K562 (cell line): ENCODE results near the gene DCP2. TPM values are rescaled to one million over a fixed set of nuclear protein-coding genes. Genes with fewer than 3 reads are reported as not detected.

Source experiments
- ARID2 ChIP-seq: fragments of 450-650 bp; IDR thresholded peaks from 2 replicates; pipeline ENCODE4 v1.6.1; 2017; ENCODE audit warnings: antibody characterized with exemption, mild to moderate bottlenecking
- CC2D1A ChIP-seq: fragments of 450-650 bp; IDR thresholded peaks from 2 replicates; pipeline ENCODE4 v1.6.1; 2017; ENCODE audit warnings: mild to moderate bottlenecking
- CREB1 ChIP-seq, 2 experiments: sonication (generic) in 1 of 2; formaldehyde crosslinking in 1 of 2; IDR thresholded peaks; 2 replicates each; pipeline versions ENCODE4 v1.6.1 to v1.8.0; 2012 to 2022; ENCODE audit warnings: inconsistent platforms in 1 of 2, mild to moderate bottlenecking in 1 of 2, missing genetic modification reagents in 1 of 2, moderate library complexity in 1 of 2
- CSDE1 ChIP-seq, 2 experiments: fragments of 450-650 bp; IDR thresholded peaks; 2 replicates each; pipeline ENCODE4 v1.6.1; 2016; ENCODE audit warnings: mild to moderate bottlenecking in 1 of 2
- DPF2 ChIP-seq: fragments of 450-650 bp; IDR thresholded peaks from 2 replicates; pipeline ENCODE4 v1.6.1; 2016
- ELF1 ChIP-seq: fragments of 200-800 bp; sonication (Bioruptor generic); IDR thresholded peaks from 2 replicates; pipeline ENCODE4 v1.6.1; 2016; ENCODE audit warnings: missing genetic modification characterization, missing compliant biosample characterization
- ETV6 ChIP-seq, 3 experiments: fragments of 150-350 bp in 1 of 3; sonication (generic) in 1 of 3; formaldehyde crosslinking in 1 of 3; IDR thresholded peaks; 2 replicates each; pipeline versions ENCODE4 v1.6.1 to v1.8.0; 2014 to 2022; ENCODE audit warnings: borderline replicate concordance in 2 of 3, low read depth in 2 of 3, antibody characterized with exemption in 1 of 3, low read length in 1 of 3, mild to moderate bottlenecking in 1 of 3, missing genetic modification reagents in 1 of 3
- NFXL1 ChIP-seq: fragments of 450-650 bp; formaldehyde crosslinking; IDR thresholded peaks from 2 replicates; pipeline ENCODE4 v1.4.0; 2021; ENCODE audit warnings: mild to moderate bottlenecking
- RBM17 ChIP-seq: fragments of 200-400 bp; formaldehyde crosslinking; IDR thresholded peaks from 2 replicates; pipeline ENCODE4 v1.6.1; 2017; ENCODE audit warnings: low read depth, mild to moderate bottlenecking, low read length, borderline replicate concordance
- REST ChIP-seq, 2 experiments: fragments of 450-650 bp; formaldehyde crosslinking in 1 of 2; IDR thresholded peaks; 2 replicates each; pipeline versions ENCODE4 v1.4.0 to v1.6.1; 2014 to 2020; ENCODE audit warnings: mild to moderate bottlenecking in 2 of 2, borderline replicate concordance in 1 of 2, low read depth in 1 of 2
- RUNX1 ChIP-seq: sonication (generic); IDR thresholded peaks from 2 replicates; pipeline ENCODE4 v1.6.1; 2016; ENCODE audit warnings: antibody characterized with exemption, low read depth
- TFAM ChIP-seq: fragments of 250-450 bp; sonication (Bioruptor Pico); conservative IDR thresholded peaks from 2 replicates; pipeline ENCODE4 v1.5.0; 2021; ENCODE audit warnings: mild to moderate bottlenecking, moderate library complexity
- U2AF2 ChIP-seq: fragments of 200-400 bp; formaldehyde crosslinking; optimal IDR thresholded peaks from 2 replicates; pipeline ENCODE3; 2017; ENCODE audit warnings: low read depth, mild to moderate bottlenecking, low read length
- USF2 ChIP-seq: sonication (generic); formaldehyde crosslinking; IDR thresholded peaks from 2 replicates; pipeline ENCODE4 v1.5.0; 2020; ENCODE audit warnings: missing genetic modification reagents
- XRCC5 ChIP-seq: fragments of 200-400 bp; formaldehyde crosslinking; IDR thresholded peaks from 2 replicates; pipeline ENCODE4 v1.6.1; 2017; ENCODE audit warnings: low read depth, mild to moderate bottlenecking, low read length
- ZNF165 ChIP-seq: fragments of 250-450 bp; sonication (Bioruptor Pico); IDR thresholded peaks from 2 replicates; pipeline ENCODE4 v1.4.0; 2020; ENCODE audit warnings: borderline replicate concordance
- ZNF175 ChIP-seq: fragments of 200-800 bp; sonication (Bioruptor generic); IDR thresholded peaks from 2 replicates; pipeline ENCODE4 v1.6.1; 2016; ENCODE audit warnings: low read depth, mild to moderate bottlenecking, missing genetic modification characterization, missing compliant biosample characterization
- ZNF696 ChIP-seq: fragments of 250-450 bp; sonication (Bioruptor Pico); conservative IDR thresholded peaks from 2 replicates; pipeline ENCODE4 v1.4.0; 2020; ENCODE audit warnings: mild to moderate bottlenecking, moderate library complexity
- ZNF699 ChIP-seq: fragments of 250-450 bp; sonication (Bioruptor Pico); IDR thresholded peaks from 2 replicates; pipeline ENCODE4 v1.8.0; 2021; ENCODE audit warnings: mild to moderate bottlenecking, moderate library complexity; ENCODE audit not compliant: insufficient replicate concordance
- polyA plus RNA-seq, 8 experiments: library from polyadenylated mRNA; depleted of rRNA in 4 of 8; stranded (reverse) in 5 of 8; unstranded in 3 of 8; fragments of >200 nt; fragmentation: Nextera tagmentation in 2 of 8; fragmentation: Illumina TruSeq in 1 of 8; extraction: Ambion mirVana in 2 of 8; extraction: Trizol in 1 of 8; gene quantifications; 2 replicates each; pipeline versions ENCODE4 v1.2.1 to v1.2.3, GENCODE V29; 2011 to 2014; ENCODE audit warnings: inconsistent platforms in 1 of 8, missing spikeins in 1 of 8
- total RNA-seq, 7 experiments: library from RNA; depleted of rRNA in 6 of 7; stranded (reverse); fragments of >200 nt in 6 of 7; fragmentation: Illumina TruSeq in 2 of 7; extraction: Trizol in 2 of 7; gene quantifications; 2 replicates each; pipeline versions ENCODE4 v1.2.1 to v1.2.3, GENCODE V29; 2011 to 2021; ENCODE audit warnings: low replicate concordance in 1 of 7

Gene DCP2
- total and polyA plus RNA-seq, 9 of the 15 experiments (the other 6 are each of a cell fraction or from before 2014, with no cell fraction given), result 25.9 to 109 (median 46.7) TPM

GRCh38 chr5:113042491-113043243 is 66.1 kb downstream of the DCP2 start (continued):
- no peak for TF ChIP-seq REST (IDR thresholded peaks at IDR 0.05; ENCODE audit: borderline replicate concordance)
- no peak for TF ChIP-seq REST (CRISPR knock-in tag; IDR thresholded peaks at IDR 0.05; ENCODE audit: low read depth)
- peak; percentile 64 for TF ChIP-seq ELF1
- TF ChIP-seq USF2, result 0 out of 2 replicates have a peak, but pooled peaks have one; percentile 15
- TF ChIP-seq ZNF175, result no peak
- TF ChIP-seq TFAM (CRISPR knock-in tag), result no peak
- TF ChIP-seq CREB1 (IDR thresholded peaks at IDR 0.05), result no peak
- no peak for TF ChIP-seq CREB1 (CRISPR knock-in tag; IDR thresholded peaks at IDR 0.05)
- TF ChIP-seq NFXL1 (CRISPR knock-in tag), result no peak
- no peak for TF ChIP-seq RBM17
- TF ChIP-seq XRCC5, result no peak
- no peak for TF ChIP-seq U2AF2
- TF ChIP-seq ZNF699 (CRISPR knock-in tag), result no peak
- no peak for TF ChIP-seq ARID2
- no peak for TF ChIP-seq ZNF165 (CRISPR knock-in tag)
- peak; percentile 67; the same call in 1 of the 2 replicates for TF ChIP-seq CC2D1A
- no peak for TF ChIP-seq RUNX1
- no peak for TF ChIP-seq ETV6 (IDR thresholded peaks at IDR 0.05; ENCODE audit: borderline replicate concordance in 1 of 2, low read depth in 2 of 2, low read length in 1 of 2)
- no peak for TF ChIP-seq ETV6 (CRISPR knock-in tag; IDR thresholded peaks at IDR 0.05; ENCODE audit: borderline replicate concordance)
- TF ChIP-seq ZNF696, result no peak
- peak; percentile 99 for TF ChIP-seq DPF2
- no peak for TF ChIP-seq CSDE1 (IDR thresholded peaks at IDR 0.05)
